Sigmoid colon (tissue), 7 donors: ENCODE results near the gene HIF1A. TPM values are rescaled to one million over a fixed set of nuclear protein-coding genes. Genes with fewer than 3 reads are reported as not detected.

ENCODE experiments used
- DNase-seq: peaks from one replicate; pipeline ENCODE4 v3.0.0-alpha.2; 2019
- H3K27ac ChIP-seq, 4 donors: fragments of 200-600 bp; sonication (generic); one replicate each; pipeline ENCODE4 v1.5.1; 2016 to 2019; ENCODE audit warnings: mild to moderate bottlenecking in 1 of 4
- H3K27me3 ChIP-seq, 3 donors: fragments of 200-600 bp; sonication (generic); one replicate each; pipeline ENCODE4 v1.5.1; 2019; ENCODE audit warnings: mild to moderate bottlenecking in 1 of 3
- H3K36me3 ChIP-seq, 4 donors: fragments of 200-600 bp; sonication (generic); one replicate each; pipeline ENCODE4 v1.5.1; 2016 to 2019
- H3K4me1 ChIP-seq, 4 donors: fragments of 200-600 bp; sonication (generic); one replicate each; pipeline ENCODE4 v1.5.1; 2017 to 2019
- H3K4me3 ChIP-seq, 4 donors: fragments of 200-600 bp; sonication (generic); one replicate each; pipeline ENCODE4 v1.5.1; 2017 to 2019; ENCODE audit warnings: mild to moderate bottlenecking in 2 of 4, moderate library complexity in 1 of 4
- H3K9me3 ChIP-seq, 4 donors: fragments of 200-600 bp in 3 of 4; sonication (generic) in 3 of 4; one replicate each; pipeline versions ENCODE4 v1.5.1 to v1.6.1; 2013 to 2019
- CTCF ChIP-seq, 4 experiments: fragments of 450-650 bp in 3 of 4; fragments of 200-600 bp in 1 of 4; IDR thresholded peaks; one replicate each; pipeline ENCODE4 v1.5.1; 2016 to 2019; ENCODE audit warnings: antibody characterized with exemption in 4 of 4, mild to moderate bottlenecking in 3 of 4, moderate library complexity in 2 of 4
- EP300 ChIP-seq, 4 donors: sonication (generic); formaldehyde crosslinking; IDR thresholded peaks; one replicate each; pipeline ENCODE4 v1.6.1; 2017; ENCODE audit warnings: antibody characterized with exemption in 4 of 4
- POLR2A ChIP-seq, 2 donors: fragments of 450-650 bp; IDR thresholded peaks; one replicate each; pipeline ENCODE4 v1.6.1; 2016; ENCODE audit warnings: antibody characterized with exemption in 2 of 2, mild to moderate bottlenecking in 2 of 2, moderate library complexity in 2 of 2
- POLR2AphosphoS5 ChIP-seq, 4 donors: sonication (generic); formaldehyde crosslinking; IDR thresholded peaks; one replicate each; pipeline ENCODE4 v1.6.1; 2017; ENCODE audit warnings: antibody characterized with exemption in 4 of 4
- WGBS, 2 donors: extraction: QIAGEN DNeasy Blood & Tissue Kit; methylation state at CpG; one replicate each; pipeline ENCODE4 v1.1.7; 2013; 5-methylcytosine and 5-hydroxymethylcytosine counted together
- intact Hi-C: fragments of 100-400 bp; cut with DNase I; formaldehyde crosslinking; loops from one replicate; pipeline ENCODE4 v1.15.1; 2023
- polyA plus RNA-seq, 3 donors: library from polyadenylated mRNA; stranded (reverse); fragments of 200-250 nt; gene quantifications; one replicate each; pipeline ENCODE4 v1.2.3, GENCODE V29; 2013
- total RNA-seq, 4 donors: library from RNA; depleted of rRNA; stranded (reverse); fragments of >200 nt; gene quantifications; one replicate each; pipeline ENCODE4 v1.1.0, GENCODE V29; 2016
- donor health status: healthy with polysubstance abuse.
- donor health status: Bipolar disorder and iron deficiency.
- donor health status: healthy.

The HIF1A gene
- total and polyA plus RNA-seq, 7 donors: 31.8 to 84.0 (median 61.7) TPM

GRCh38 chr14:61726778-61727658 lies 31.7 kb downstream of the HIF1A start:
- no peak overlapping the region for H3K4me3 ChIP-seq
- DNase-seq: no peak
- H3K9me3 ChIP-seq: no peaks in the 10 kb centered on the region
- H3K36me3 ChIP-seq: peaks cover 0 to 81% (median 14%) of the 10 kb centered on the region in 4 donors
- H3K27me3 ChIP-seq: no peaks in the 10 kb centered on the region
- WGBS, 2 donors: 79 to 83% methylated on average over 7 of the region's 7 CpGs
- no peaks in the 10 kb centered on the region for H3K4me1 ChIP-seq
- intact Hi-C loops: no loop called here
- TF ChIP-seq EP300 (IDR thresholded peaks at IDR 0.05) (no peak), POLR2A (IDR thresholded peaks at IDR 0.05) (no peak), CTCF (IDR thresholded peaks at IDR 0.05) (no peak), POLR2AphosphoS5 (IDR thresholded peaks at IDR 0.05) (no peak)
- no peak overlapping the region for H3K27ac ChIP-seq

- peaks cover 0 to 94% (median 27%) of the 10 kb centered on the region in 4 donors for H3K36me3 ChIP-seq
- H3K9me3 ChIP-seq: no peaks in the 10 kb centered on the region
- H3K4me3 ChIP-seq: no peak overlapping the region
- H3K27ac ChIP-seq: no peak overlapping the region
- TF ChIP-seq POLR2A (IDR thresholded peaks at IDR 0.05) (no peak), CTCF (IDR thresholded peaks at IDR 0.05) (peak in 2 of 4 experiments; percentile 26 to 43)
- no peaks in the 10 kb centered on the region for H3K27me3 ChIP-seq
- H3K4me1 ChIP-seq: no peaks in the 10 kb centered on the region
- intact Hi-C loops: loop anchor here (5.0 kb wide), 1 partner anchor 269 kb away; no protein-coding TSS in a partner anchor
- no peak for DNase-seq
- 68 to 76% methylated on average over 2 of the region's 2 CpGs for WGBS, 2 donors
These were observed 35.6 kb downstream of the HIF1A start for GRCh38 chr14:61730756-61731373.

- H3K36me3 ChIP-seq: peaks cover 0 to 95% (median 34%) of the 10 kb centered on the region in 4 donors
- no peak for TF ChIP-seq CTCF (IDR thresholded peaks at IDR 0.05)
- no peak for TF ChIP-seq POLR2A (IDR thresholded peaks at IDR 0.05)
- TF ChIP-seq EP300 (IDR thresholded peaks at IDR 0.05): no peak
- no peak for TF ChIP-seq POLR2AphosphoS5 (IDR thresholded peaks at IDR 0.05)
- H3K4me3 ChIP-seq: no peak overlapping the region
- no peak for DNase-seq
- H3K27me3 ChIP-seq: no peaks in the 10 kb centered on the region
- no peak overlapping the region for H3K27ac ChIP-seq
- intact Hi-C loops: loop anchor here (5.0 kb wide), 1 partner anchor 272 kb away; no protein-coding TSS in a partner anchor
- H3K9me3 ChIP-seq: no peaks in the 10 kb centered on the region
- no peaks in the 10 kb centered on the region for H3K4me1 ChIP-seq
- WGBS, 2 donors: 88 to 95% methylated on average over 2 of the region's 2 CpGs
These were observed 38.7 kb downstream of the HIF1A start for GRCh38 chr14:61733972-61734371.

- H3K4me1 ChIP-seq: no peaks in the 10 kb centered on the region
- H3K9me3 ChIP-seq: no peaks in the 10 kb centered on the region
- TF ChIP-seq POLR2A (IDR thresholded peaks at IDR 0.05) (no peak), EP300 (IDR thresholded peaks at IDR 0.05) (no peak), POLR2AphosphoS5 (IDR thresholded peaks at IDR 0.05) (no peak), CTCF (IDR thresholded peaks at IDR 0.05) (no peak)
- H3K27ac ChIP-seq: no peak overlapping the region
- H3K4me3 ChIP-seq: no peak overlapping the region
- DNase-seq: no peak
- H3K27me3 ChIP-seq: no peaks in the 10 kb centered on the region
- 79 to 87% methylated on average over 4 of the region's 4 CpGs for WGBS, 2 donors
- intact Hi-C loops: no loop called here
- peaks cover 0 to 97% (median 40%) of the 10 kb centered on the region in 4 donors for H3K36me3 ChIP-seq
These were observed 41.4 kb downstream of the HIF1A start for GRCh38 chr14:61736751-61737150.
